Loucy (cell line): ENCODE measurements around the gene RPS29.

Experiments used
- H2AFZ ChIP-seq: fragments of 200-600 bp; sonication (generic); 2 replicates; pipeline ENCODE4 v1.6.0; 2016; ENCODE audit warnings: antibody characterized with exemption, mild to moderate bottlenecking, low read length, moderate library complexity
- H3F3A ChIP-seq: fragments of 200-600 bp; 2 replicates; pipeline ENCODE4 v1.6.0; 2016; ENCODE audit warnings: antibody characterized with exemption, low read depth, mild to moderate bottlenecking
- H3K27me3 ChIP-seq: fragments of 200-600 bp; sonication (generic); 2 replicates; pipeline ENCODE4 v1.6.1; 2014; ENCODE audit warnings: low read length, mild to moderate bottlenecking; ENCODE audit not compliant: insufficient read depth, poor library complexity, severe bottlenecking
- H3K36me3 ChIP-seq: fragments of 200-600 bp; sonication (generic); 2 replicates; pipeline ENCODE4 v1.6.1; 2016; ENCODE audit warnings: low read length; ENCODE audit not compliant: insufficient read depth
- H3K4me1 ChIP-seq: fragments of 200-600 bp; sonication (generic); 2 replicates; pipeline ENCODE4 v1.5.1; 2014; ENCODE audit warnings: low read length, mild to moderate bottlenecking; ENCODE audit not compliant: insufficient read depth, poor library complexity, severe bottlenecking
- H3K4me2 ChIP-seq: fragments of 200-600 bp; sonication (generic); 2 replicates; pipeline ENCODE4 v1.6.0; 2014; ENCODE audit warnings: antibody characterized with exemption, low read length, low read depth, mild to moderate bottlenecking; ENCODE audit not compliant: poor library complexity, severe bottlenecking
- H3K4me3 ChIP-seq: fragments of 200-600 bp; sonication (generic); 2 replicates; pipeline ENCODE4 v1.5.1; 2014; ENCODE audit warnings: low read length, mild to moderate bottlenecking, mixed read lengths; ENCODE audit not compliant: poor library complexity, severe bottlenecking
- H3K79me2 ChIP-seq: fragments of 200-600 bp; sonication (generic); 2 replicates; pipeline ENCODE4 v1.6.1; 2014; ENCODE audit warnings: low read length; ENCODE audit not compliant: insufficient read depth
- H3K9ac ChIP-seq: fragments of 200-600 bp; sonication (generic); 2 replicates; pipeline ENCODE4 v1.6.0; 2014; ENCODE audit warnings: mild to moderate bottlenecking, low read depth, low read length, moderate library complexity; ENCODE audit not compliant: poor library complexity, severe bottlenecking
- H3K9me2 ChIP-seq: fragments of 200-600 bp; sonication (generic); replicated peaks from 2 replicates; pipeline ENCODE4 v1.6.1; 2016; ENCODE audit warnings: low read depth, low read length, mixed read lengths
- H3K9me3 ChIP-seq: fragments of 200-600 bp; sonication (generic); 2 replicates; pipeline ENCODE4 v1.6.1; 2014; ENCODE audit warnings: mild to moderate bottlenecking, antibody characterized with exemption, low read length, low read depth; ENCODE audit not compliant: insufficient read depth
- H4K20me1 ChIP-seq: fragments of 200-600 bp; sonication (generic); 2 replicates; pipeline ENCODE4 v1.6.0; 2014; ENCODE audit warnings: antibody characterized with exemption, low read length, mild to moderate bottlenecking; ENCODE audit not compliant: insufficient read depth, poor library complexity, severe bottlenecking
- CTCF ChIP-seq: fragments of 200-600 bp; sonication (generic); conservative IDR thresholded peaks from 2 replicates; pipeline ENCODE4 v1.5.1; 2014; ENCODE audit warnings: mild to moderate bottlenecking, antibody characterized with exemption, low read length
- EZH2phosphoT487 ChIP-seq: fragments of 200-600 bp; IDR thresholded peaks from 2 replicates; pipeline ENCODE4 v1.6.1; 2018; ENCODE audit warnings: antibody characterized with exemption, mild to moderate bottlenecking, moderate library complexity, borderline replicate concordance

The RPS29 gene

DNA sequence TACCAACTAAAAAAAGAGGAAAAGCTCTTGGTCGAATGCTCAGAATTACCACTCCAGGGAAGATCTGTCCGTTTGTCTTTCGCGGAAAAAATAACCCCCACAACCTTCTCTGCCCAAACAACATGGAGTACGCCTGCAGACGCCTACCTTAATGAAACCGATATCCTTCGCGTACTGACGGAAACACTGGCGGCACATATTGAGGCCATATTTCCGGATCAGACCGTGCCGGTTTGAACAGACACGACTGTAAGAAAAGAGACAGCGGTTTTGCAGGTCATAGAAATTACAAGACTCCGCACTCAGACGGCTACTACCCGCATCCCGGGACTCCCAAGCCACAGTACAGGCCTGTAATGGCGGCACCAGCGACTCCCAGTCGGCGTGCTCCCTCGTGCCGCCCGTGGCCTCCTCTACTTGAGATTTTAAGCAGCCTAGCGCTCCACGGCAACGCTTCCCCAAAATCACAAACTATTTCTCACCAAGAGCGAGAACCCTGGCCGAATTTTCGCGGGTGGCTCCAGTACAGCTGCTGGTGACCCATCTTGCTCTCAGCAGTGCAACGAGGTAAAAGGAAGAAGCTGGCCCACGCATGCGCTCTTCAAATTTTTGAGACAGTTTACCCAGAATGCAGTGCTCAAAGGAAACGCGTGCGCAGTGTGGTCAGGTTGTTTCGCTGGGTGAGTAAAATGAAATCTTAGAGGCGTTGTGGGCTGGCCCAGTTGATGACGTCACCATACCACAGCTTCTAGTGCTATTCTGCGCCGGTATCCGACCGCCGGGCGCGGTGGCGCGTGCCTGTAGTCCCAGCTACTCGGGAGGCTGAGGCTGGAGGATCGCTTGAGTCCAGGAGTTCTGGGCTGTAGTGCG lies at the start of gene RPS29:
Gene RPS29 (minus strand): TSS at position 578 of the 870 bp plus-strand sequence. CDS start 34 bp downstream, at position 544.
- Histone ChIP-seq H3K9me3 (no peaks in the 10 kb centered on the region), H3K27me3 (no peaks in the 10 kb centered on the region), H3K79me2 (peaks cover 52% of the 10 kb centered on the region), H3F3A (no peaks in the 10 kb centered on the region), H3K4me2 (peak within 1 kb of the TSS; percentile 98), H3K9me2 (no peaks in the 10 kb centered on the region), H3K4me1 (peaks cover 48% of the 10 kb centered on the region), H3K36me3 (peaks cover 23% of the 10 kb centered on the region; the same call in 1 of the 2 replicates), H2AFZ (peak within 1 kb of the TSS; percentile 68), H4K20me1 (peaks cover 50% of the 10 kb centered on the region), H3K4me3 (peak within 1 kb of the TSS; percentile 88), H3K9ac (peak within 1 kb of the TSS; percentile 88)
- no peak for TF ChIP-seq EZH2phosphoT487
- no peak for TF ChIP-seq CTCF

DNA sequence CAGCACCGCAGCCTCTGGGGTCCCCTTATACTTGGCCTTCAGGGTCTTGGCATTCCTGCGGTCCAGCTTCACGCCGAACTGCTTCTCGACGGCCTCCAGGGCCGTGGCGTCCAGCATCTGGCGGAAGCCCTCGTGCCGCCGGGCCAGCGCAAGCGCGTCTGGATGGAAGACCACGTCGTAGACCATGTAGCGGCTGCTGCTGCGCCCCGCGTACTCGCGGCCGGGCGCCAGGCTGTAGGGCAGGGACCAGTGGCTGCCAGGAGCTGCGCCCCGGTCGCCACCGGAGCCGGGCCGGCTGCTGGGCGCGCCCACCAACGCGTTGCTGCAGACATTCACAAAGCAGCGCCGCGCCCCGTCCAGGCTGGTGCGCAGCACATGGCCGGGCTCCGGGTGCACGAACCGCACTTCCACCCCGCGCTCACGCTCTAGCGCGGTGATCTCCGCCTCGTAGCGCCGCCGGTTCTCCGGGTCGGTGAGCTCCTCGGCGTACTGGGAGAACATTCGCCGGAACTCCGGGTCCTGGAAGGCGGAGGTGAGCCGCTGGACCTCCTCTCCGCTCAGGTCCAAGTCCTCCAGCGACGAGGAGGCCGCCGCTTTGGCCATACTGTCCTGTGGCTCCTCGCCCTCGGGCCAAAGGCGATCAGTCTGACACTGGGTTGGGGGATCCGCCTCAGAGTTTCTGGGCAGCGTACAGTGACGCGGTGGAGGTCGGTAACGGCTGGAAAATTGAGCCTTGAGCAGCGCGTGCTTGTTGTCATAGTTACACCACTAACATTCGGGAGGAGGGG lies 48.6 kb upstream of the RPS29 start, which contains the start of gene DNAAF2:
Gene DNAAF2 (minus strand): TSS at position 698 of the 788 bp plus-strand sequence. CDS start 95 bp downstream, at position 603.
- peaks cover 68% of the 10 kb centered on the region for H3K79me2 ChIP-seq
- H3K9me3 ChIP-seq = no peaks in the 10 kb centered on the region
- H3K27me3 ChIP-seq = no peaks in the 10 kb centered on the region
- no peaks in the 10 kb centered on the region for H3K36me3 ChIP-seq
- H3K9ac ChIP-seq = peak within 1 kb of the TSS; percentile 91
- H3K4me1 ChIP-seq = peaks cover 22% of the 10 kb centered on the region
- peak within 1 kb of the TSS; percentile 89 for H3K4me2 ChIP-seq
- TF ChIP-seq CTCF (no peak), EZH2phosphoT487 (no peak)
- peak within 1 kb of the TSS; percentile 90 for H3K4me3 ChIP-seq
- no peaks in the 10 kb centered on the region for H3K9me2 ChIP-seq
- no peaks in the 10 kb centered on the region for H3F3A ChIP-seq
- H4K20me1 ChIP-seq = peaks cover 27% of the 10 kb centered on the region
- H2AFZ ChIP-seq = peak within 1 kb of the TSS; percentile 92

DNA sequence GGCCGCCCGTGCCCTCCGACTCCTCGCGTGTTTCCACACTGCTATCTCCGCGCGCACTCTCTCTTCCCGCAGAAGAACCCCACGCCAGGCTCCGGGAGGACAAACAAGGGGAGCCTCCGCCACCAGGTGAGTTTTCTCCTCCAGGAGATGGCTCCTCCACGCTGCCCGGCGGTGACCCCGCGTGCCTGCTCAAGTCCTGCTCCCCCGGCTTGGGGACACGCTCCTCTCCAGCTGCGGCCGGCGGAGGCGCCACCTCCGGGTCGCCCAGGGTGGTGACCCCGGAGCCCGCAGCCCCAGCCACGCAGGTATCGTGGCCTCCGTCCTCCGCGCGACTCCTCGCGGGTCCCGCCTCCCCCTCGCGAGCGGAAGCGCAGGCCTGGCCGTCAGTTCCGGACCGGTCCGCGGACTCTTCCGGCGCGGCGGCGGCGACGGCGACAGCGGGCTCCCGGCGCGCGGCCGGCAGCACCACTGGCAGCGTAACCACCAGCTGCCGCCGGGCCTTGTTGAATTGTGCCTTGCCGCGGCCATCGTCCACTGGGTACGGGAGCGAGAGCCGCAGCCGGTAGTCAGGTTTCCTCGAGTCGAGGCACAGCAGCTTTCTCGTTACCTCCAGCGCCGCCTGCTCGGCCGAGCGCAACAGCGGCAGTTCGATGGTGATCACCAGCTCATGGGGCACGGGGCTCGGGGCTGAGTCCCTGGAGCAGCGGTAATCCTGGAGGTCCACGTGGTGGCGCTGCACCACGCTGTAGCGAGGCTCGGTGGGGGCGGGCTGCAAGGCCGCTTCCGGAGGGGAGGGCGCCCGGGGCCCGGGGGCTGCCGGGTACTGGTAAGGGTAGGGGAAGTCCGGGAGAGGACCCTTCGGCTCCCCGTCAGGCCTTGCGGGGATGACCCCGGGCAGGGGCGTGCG lies 47.7 kb upstream of the RPS29 start:
- Histone ChIP-seq H3K9me3 (no peaks in the 10 kb centered on the region), H2AFZ (peak overlapping the region; percentile 92), H3K9ac (peak overlapping the region; percentile 91), H3K4me1 (peaks cover 30% of the 10 kb centered on the region), H4K20me1 (peaks cover 27% of the 10 kb centered on the region), H3K27me3 (no peaks in the 10 kb centered on the region), H3K4me3 (peak overlapping the region; percentile 90), H3K9me2 (no peaks in the 10 kb centered on the region), H3K79me2 (peaks cover 77% of the 10 kb centered on the region), H3K36me3 (no peaks in the 10 kb centered on the region), H3K4me2 (peak overlapping the region; percentile 89), H3F3A (no peaks in the 10 kb centered on the region)
- TF ChIP-seq CTCF (peak; percentile 77), EZH2phosphoT487 (no peak)
